Bone marrow (tissue), 2 donors: ENCODE results near the gene IQUB.
A peak's percentile ranks its signal among the peaks of the same experiment; 100 is the strongest.
"Not testable (repeated sequence)": the region's sequence is repeated elsewhere in the genome, so short reads cannot be mapped to it uniquely, and the experiment has no call there.

Experiments used
- DNase-seq, 2 donors: peaks; one replicate each; lab custom pipeline; 2025; lab: John Stamatoyannopoulos, UW

The IQUB gene

GRCh38 chr7:123539871-123540270 is 5.5 kb upstream of the IQUB start:
- DNase-seq, result no peak

GRCh38 chr7:123538897-123539296 is 4.5 kb upstream of the IQUB start:
- DNase-seq, result no peak

- DNase-seq, result peak in 1 of 2 donors; percentile 51
Measured at GRCh38 chr7:123538189-123538714, 3.9 kb upstream of the IQUB start.

GRCh38 chr7:123537026-123537642 is 2.7 kb upstream of the IQUB start:
- no peak for DNase-seq

- DNase-seq, result no peak
Measured at GRCh38 chr7:123535517-123535916, 1.1 kb upstream of the IQUB start.

DNA sequence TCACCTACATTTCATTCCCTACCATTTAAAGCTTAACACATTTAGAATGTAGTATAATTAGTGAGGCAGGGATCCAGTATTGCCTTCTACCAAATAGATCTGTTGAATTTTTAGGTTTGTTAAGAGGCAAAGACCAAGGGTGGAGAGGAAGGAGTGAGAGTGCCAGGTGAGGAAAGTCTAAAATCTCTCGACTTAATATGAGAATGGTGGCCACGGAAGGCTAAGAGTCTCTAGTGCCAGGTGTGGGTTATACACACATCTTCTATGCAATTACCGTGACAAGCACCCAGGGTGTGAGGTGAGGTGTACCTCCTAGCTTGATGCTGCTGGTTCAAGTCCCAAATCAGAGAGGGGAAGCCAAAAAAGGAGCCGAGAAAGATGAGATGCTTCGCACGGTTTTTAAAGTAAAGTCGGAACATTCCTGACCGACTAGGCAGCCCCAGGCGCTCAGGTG is 439 bp downstream of the IQUB start:
- DNase-seq, result no peak

DNA sequence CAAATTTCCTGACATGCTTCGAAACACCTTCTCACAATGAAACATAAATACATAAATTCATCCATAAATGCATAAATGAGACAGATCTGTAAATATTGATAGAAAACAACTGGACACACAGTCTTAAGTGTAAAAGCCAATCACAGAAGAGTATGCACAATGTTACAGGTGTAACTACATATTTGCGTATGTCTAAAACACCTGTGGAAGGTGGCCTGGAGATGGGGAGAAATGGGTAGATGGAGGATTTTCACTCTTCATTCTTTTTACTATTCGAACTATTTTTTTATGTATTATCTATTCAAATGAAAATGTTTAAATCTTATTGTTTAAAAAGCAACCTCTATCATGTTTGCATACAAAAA is 860 bp downstream of the IQUB start:
- DNase-seq, result no peak

DNA sequence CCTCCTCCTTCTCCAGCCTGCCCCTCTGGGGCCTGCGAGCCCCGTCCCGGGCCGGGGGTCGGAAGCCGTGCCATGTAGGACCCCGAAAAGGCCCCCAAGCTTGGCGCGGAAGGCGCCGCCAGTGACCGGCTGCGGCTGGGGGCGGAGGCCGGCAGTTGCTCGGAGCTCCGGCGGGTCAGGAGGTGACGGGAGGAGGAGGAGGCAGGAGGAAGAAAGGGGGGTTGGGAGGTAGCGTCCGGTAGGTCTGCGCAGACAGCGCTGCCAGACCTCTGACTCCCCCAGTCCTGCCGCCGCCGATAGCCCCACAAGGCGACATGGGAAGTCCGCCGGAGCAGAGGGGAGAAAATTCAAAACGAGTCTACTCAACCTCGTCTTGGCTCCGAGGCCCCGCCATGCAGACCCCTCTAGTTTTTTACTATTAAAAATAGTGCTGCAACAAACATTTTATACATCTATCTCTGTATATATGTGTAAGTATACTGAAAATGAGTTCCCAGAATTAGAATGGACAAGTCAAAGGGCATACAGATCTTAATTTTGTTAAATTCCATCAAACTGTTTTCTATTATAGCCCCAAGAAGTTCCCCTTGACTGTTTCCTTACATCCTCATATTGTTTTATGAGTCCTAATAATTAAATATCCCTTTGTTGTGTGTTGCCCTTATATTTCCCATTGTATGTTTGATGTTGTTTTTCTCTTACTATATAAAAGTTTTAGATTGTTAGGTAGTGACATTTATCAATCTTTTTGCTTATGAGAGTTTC is 1.4 kb downstream of the IQUB start:
- peak; percentile 23 to 26 for DNase-seq

DNA sequence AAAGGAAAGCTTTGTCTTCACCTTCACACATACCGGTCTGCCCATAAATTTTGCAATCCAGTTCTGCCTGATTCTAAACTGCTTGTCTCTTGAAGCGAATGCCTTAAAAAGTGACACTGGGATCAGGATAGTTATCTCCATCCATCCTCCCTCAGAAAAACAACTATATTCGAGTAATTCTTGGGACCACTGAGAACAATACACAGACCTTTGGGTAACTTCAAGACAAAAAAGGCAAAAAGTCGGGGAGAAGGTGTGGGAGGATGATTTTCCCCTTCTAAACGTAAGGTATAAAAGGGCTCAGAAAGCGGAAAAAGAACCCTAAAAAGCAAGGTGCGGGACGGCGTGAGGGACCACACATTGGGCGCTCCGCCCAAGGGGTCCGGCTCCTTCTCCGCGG is 2.1 kb downstream of the IQUB start:
- not testable (repeated sequence) for DNase-seq

DNA sequence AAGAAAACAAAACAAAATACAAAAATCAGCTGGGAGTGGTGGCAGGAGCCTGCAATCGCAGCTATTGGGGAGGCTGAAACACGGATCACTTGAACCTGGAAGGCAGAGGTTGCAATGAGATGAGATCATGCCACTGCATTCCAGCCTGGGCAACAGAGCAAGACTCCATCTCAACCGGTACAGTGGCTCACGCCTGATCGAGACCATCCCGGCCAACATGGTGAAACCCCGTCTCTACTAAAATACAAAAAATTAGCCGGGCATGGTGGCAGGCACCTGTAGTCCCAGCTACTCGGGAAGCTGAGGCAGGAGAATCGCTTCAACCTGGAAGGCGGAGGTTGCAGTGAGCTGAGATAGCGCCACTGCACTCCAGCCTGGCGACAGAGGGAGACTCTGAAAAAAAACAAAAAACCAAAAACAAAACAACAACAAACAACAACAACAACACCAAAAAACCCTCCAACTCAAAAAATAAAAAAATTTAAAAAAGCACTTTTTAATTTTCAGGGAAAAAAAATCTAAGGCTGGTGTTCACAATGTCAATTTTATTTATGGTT is 4.3 kb downstream of the IQUB start:
- DNase-seq, result not testable (repeated sequence)

DNA sequence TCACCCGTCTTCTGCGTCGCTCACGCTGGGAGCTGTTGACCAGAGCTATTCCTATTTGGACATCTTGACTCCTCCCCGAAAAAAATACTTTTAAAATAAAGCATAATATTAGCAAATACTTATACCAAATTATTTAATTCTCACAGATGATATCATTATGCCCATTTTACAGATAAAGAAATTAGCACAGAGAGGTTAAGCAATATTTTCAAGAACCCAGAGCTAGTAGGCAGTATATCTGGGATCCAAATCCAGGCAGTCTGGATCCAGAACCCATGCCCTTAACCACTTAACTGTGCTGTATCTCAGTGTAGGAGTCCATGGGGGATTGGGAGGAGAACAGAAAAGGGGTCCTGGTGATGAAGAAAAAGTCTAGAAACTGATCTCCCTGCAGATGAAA is 6.1 kb downstream of the IQUB start:
- DNase-seq, result no peak

- DNase-seq, result not testable (repeated sequence)
Measured at GRCh38 chr7:123527712-123528225, 6.6 kb downstream of the IQUB start.

GRCh38 chr7:123526533-123526932 is 7.9 kb downstream of the IQUB start:
- DNase-seq, result not testable (repeated sequence)

DNA sequence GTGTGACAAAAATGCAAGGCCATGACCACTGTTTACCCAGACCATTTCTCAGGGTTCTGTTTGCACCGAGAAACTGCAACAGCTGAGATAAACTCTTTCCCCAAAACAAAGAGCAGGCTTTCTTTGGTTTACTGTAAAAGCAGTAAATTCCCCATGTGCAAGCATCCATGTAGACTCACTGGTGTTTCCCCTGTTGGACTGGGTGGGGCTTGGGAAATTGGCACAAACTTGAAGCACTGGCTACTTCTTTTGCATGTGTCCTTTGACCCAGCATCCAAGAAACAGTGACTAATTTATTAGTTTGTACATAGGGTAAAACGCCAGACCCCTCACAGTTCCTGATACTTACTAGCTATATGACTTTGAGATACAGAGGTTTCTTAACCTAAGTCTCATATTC is 12.3 kb downstream of the IQUB start:
- DNase-seq, result no peak

GRCh38 chr7:123505221-123505620 is 29.2 kb downstream of the IQUB start:
- no peak for DNase-seq

DNA sequence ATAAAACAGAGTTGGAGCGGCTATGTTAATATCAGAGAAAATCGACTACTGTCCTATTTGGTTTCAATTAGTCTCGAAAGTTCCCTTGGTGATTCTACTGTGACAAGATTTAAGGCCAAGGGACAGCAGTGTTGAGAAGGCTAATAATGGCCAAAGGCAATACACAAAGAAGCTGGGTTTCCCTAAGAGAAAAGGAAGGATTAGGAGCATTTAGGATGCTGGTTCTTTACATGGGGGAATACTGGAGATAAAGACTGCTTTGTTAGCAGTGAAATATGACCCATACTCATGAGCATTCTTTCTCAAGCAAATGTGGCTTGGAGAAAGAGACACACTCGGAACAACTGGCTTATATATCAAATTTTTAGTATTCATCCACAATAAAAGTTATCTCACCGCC is 32.2 kb downstream of the IQUB start:
- DNase-seq, result no peak

DNA sequence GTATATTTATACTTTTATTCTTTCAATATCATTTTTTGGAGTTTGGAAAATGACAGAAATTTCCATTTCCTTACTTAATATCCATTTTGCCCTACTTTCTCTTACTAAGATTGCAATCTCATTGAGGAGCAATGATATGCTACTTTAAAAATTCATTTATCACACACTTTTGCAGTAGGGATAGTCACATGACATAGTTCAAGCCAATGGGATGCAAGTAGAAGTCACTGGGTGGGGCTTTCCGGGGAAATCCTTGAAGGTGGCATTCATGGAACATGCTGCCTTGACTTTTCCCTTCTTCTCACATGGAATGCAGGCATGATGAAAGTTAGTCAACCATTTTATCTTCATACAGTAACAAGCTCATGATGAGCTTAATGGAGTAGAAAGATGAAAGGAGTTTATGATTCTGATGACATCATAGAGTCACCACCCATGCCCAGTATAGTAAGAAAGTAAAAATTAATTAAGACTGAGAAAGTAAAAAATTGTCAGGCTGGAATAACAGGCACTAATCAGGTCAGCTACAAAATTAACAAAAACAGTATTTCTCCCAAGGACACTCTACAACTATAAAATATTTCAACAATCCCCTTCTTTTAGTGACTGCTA is 33.4 kb downstream of the IQUB start:
- DNase-seq, result no peak

DNA sequence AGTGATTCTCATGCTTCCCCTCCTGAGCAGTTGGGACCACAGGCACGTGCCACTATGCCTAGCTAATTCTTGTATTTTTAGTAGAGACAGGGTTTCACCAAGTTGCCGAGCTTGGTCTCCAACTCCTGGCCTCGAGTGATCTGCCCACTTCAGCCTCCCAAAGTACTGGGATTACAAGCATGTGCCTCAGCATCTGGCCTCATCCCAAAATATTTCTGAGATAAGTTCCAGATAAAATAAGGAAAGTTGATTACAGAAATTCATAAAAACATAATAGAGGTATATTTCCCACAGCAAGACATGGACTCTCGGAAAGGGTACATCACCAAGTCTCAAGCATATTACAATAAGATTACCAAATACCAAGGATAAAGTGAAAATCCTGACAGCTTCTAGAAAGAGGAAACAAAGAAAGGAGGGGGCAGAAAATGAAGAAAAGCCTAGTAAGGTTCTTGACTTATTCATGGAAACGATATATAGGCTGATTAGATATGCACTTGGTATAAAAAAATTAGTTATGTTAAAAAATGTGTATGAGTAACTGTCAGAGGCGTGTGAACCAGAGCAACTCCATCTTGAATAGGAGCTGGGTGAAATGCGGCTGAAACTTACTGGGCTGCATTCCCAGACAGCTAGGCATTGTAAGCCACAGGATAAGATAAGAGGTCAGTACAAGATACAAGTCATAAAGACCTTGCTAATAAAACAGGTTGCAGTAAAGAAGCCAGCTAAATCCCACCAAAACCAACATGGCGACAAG is 35.0 kb downstream of the IQUB start:
- no peak for DNase-seq

GRCh38 chr7:123498601-123499000 is 35.8 kb downstream of the IQUB start:
- DNase-seq, result no peak

GRCh38 chr7:123498031-123498430 is 36.4 kb downstream of the IQUB start:
- no peak for DNase-seq

GRCh38 chr7:123494193-123494796 is 40.1 kb downstream of the IQUB start:
- peak in 1 of 2 donors; percentile 6 for DNase-seq
